MM.1S (cell line): Measurements from ENCODE around the gene VAV2.

ENCODE experiments used
- DNase-seq: peaks from one replicate; pipeline ENCODE4 v3.0.0-alpha.2; 2015
- H2AFZ ChIP-seq: fragments of 300-600 bp; sonication (generic); 2 replicates; pipeline ENCODE4 v1.6.0; 2016; ENCODE audit warnings: antibody characterized with exemption, low read length
- H3F3A ChIP-seq: fragments of 300-600 bp; sonication (generic); 2 replicates; pipeline ENCODE4 v1.6.1; 2016; ENCODE audit warnings: mild to moderate bottlenecking, antibody characterized with exemption, low read length, moderate library complexity, mixed read lengths; ENCODE audit not compliant: insufficient read depth
- H3K27ac ChIP-seq: fragments of 300-600 bp; sonication (generic); 2 replicates; pipeline ENCODE4 v1.5.1; 2016; ENCODE audit warnings: mild to moderate bottlenecking, low read length
- H3K27me3 ChIP-seq: fragments of 300-600 bp; sonication (generic); replicated peaks from 2 replicates; pipeline ENCODE4 v1.6.0; 2016; ENCODE audit warnings: low read length; ENCODE audit not compliant: insufficient read depth
- H3K36me3 ChIP-seq: fragments of 300-600 bp; sonication (generic); replicated peaks from 2 replicates; pipeline ENCODE4 v1.6.1; 2016; ENCODE audit warnings: mild to moderate bottlenecking, low read length, mixed read lengths; ENCODE audit not compliant: insufficient read depth
- H3K4me1 ChIP-seq: fragments of 300-600 bp; sonication (generic); 2 replicates; pipeline ENCODE4 v1.6.1; 2016; ENCODE audit warnings: low read length, mixed read lengths
- H3K4me2 ChIP-seq: fragments of 300-600 bp; sonication (generic); 2 replicates; pipeline ENCODE4 v1.6.0; 2016; ENCODE audit warnings: low read depth, low read length
- H3K4me3 ChIP-seq: fragments of 300-600 bp; sonication (generic); 2 replicates; pipeline ENCODE4 v1.5.1; 2016; ENCODE audit warnings: low read length, mixed read lengths
- H3K79me2 ChIP-seq: fragments of 300-600 bp; sonication (generic); 2 replicates; pipeline ENCODE4 v1.6.1; 2016; ENCODE audit warnings: mixed run types, low read length, mixed read lengths
- H3K9ac ChIP-seq: fragments of 300-600 bp; sonication (generic); 2 replicates; pipeline ENCODE4 v1.6.1; 2016; ENCODE audit warnings: low read length, mixed read lengths
- H3K9me2 ChIP-seq: fragments of 300-600 bp; sonication (generic); replicated peaks from 2 replicates; pipeline ENCODE4 v1.6.1; 2016; ENCODE audit warnings: mild to moderate bottlenecking, low read length, mixed read lengths; ENCODE audit not compliant: insufficient read depth
- H3K9me3 ChIP-seq: fragments of 300-600 bp; sonication (generic); replicated peaks from 2 replicates; pipeline ENCODE4 v1.6.1; 2016; ENCODE audit warnings: mild to moderate bottlenecking, low read length, mixed read lengths; ENCODE audit not compliant: insufficient read depth
- H4K20me1 ChIP-seq: fragments of 300-600 bp; sonication (generic); 2 replicates; pipeline ENCODE4 v1.6.1; 2016; ENCODE audit warnings: mild to moderate bottlenecking, low read length, moderate library complexity, mixed read lengths; ENCODE audit not compliant: insufficient read depth
- EZH2 ChIP-seq: fragments of 300-600 bp; sonication (generic); optimal IDR thresholded peaks from 2 replicates; pipeline ENCODE3; 2017; ENCODE audit warnings: low read depth, mild to moderate bottlenecking, antibody characterized with exemption, low read length, mixed read lengths
- EZH2phosphoT487 ChIP-seq: fragments of 300-600 bp; sonication (generic); IDR thresholded peaks from 2 replicates; pipeline ENCODE4 v1.6.1; 2018; ENCODE audit warnings: antibody characterized with exemption, low read length
- TF ChIP-seq, protein P1 (sequence below): fragments of 300-600 bp; sonication (generic); IDR thresholded peaks from 2 replicates; pipeline ENCODE4 v1.5.1; 2016; ENCODE audit warnings: antibody characterized with exemption, low read length, mixed read lengths

Gene VAV2

DNA sequence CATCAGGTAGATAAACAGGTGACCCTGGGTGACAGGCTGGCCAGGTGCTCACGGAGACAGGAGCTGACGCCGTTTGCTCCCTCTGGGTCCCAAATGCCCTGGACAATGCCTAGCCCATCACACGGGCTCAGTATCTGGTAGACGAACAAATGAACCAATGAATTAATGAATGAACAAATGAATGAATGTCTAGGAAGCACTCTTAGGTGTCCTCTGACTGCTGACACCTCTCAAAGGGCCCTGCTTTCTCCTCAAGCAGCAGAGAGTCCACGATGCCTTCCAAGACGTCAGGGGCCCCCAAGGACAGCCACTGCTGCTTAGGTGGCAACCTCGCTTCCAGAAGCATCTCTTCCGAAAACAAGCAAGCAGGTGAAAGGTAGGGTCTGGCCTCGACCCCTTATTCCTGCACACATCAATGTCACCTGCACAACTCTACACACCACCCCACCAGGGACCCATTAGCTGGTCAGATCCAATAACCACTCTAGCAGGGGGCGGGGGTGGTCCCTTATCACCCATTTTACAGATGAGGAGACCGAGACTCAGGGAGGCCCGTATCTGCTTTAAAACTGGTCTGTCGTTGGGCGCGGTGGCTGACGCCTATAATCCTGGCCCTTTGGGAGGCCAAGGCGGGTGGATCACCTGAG, 45.2 kb downstream of the VAV2 start:
- Histone ChIP-seq H3K36me3 (no peaks in the 10 kb centered on the region), H3F3A (no peaks in the 10 kb centered on the region), H3K4me2 (no peak overlapping the region), H3K27ac (no peak overlapping the region), H3K9me3 (no peaks in the 10 kb centered on the region), H3K9ac (no peak overlapping the region), H3K4me1 (no peaks in the 10 kb centered on the region), H3K4me3 (no peak overlapping the region), H2AFZ (no peak overlapping the region), H3K27me3 (peaks cover 22% of the 10 kb centered on the region), H4K20me1 (no peaks in the 10 kb centered on the region), H3K9me2 (no peaks in the 10 kb centered on the region), H3K79me2 (no peaks in the 10 kb centered on the region)
- TF ChIP-seq EZH2 = no peak
- no peak for TF ChIP-seq EZH2phosphoT487
- TF ChIP-seq, protein P1, sequence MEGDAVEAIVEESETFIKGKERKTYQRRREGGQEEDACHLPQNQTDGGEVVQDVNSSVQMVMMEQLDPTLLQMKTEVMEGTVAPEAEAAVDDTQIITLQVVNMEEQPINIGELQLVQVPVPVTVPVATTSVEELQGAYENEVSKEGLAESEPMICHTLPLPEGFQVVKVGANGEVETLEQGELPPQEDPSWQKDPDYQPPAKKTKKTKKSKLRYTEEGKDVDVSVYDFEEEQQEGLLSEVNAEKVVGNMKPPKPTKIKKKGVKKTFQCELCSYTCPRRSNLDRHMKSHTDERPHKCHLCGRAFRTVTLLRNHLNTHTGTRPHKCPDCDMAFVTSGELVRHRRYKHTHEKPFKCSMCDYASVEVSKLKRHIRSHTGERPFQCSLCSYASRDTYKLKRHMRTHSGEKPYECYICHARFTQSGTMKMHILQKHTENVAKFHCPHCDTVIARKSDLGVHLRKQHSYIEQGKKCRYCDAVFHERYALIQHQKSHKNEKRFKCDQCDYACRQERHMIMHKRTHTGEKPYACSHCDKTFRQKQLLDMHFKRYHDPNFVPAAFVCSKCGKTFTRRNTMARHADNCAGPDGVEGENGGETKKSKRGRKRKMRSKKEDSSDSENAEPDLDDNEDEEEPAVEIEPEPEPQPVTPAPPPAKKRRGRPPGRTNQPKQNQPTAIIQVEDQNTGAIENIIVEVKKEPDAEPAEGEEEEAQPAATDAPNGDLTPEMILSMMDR = no peak
- DNase-seq = no peak

DNA sequence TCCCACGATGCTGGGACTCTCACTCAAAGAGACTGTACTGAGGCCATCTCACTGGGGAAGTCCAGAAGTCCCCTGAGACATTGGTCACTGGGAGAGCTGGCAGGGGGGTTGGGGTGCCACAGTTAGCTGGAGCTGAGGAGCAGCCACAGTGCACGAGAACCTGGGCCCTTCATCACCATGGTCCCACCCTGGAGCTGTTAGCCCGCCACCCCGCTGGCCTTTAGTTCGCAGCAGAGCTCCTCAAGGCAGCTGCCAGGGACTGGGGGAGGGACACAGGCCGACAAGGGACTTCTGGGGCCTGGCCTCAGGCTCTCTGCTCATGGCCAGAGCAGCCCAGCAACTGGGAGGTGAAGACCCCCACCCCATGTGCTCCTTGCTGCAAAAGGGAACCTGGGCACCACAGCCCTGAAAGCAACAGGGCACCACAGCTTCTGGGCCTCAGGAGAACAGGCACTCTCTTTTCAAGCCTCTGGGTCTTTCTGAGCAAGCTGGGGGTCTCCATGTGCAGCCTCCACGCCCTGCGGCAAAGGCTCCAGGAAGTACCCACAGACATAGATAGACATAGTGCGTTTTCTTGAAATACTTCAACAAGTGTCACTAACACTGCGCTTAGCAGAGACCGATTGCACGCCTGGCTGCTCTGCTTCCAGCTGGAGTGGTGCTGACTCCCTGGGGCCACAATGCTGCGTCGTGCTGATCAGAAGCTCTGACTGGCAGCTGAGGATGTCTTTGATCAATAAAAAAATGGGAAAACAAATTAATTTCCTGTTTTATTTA, 46.0 kb downstream of the VAV2 start:
- Histone ChIP-seq H2AFZ (no peak overlapping the region), H3K9me2 (no peaks in the 10 kb centered on the region), H3F3A (no peaks in the 10 kb centered on the region), H3K4me2 (no peak overlapping the region), H4K20me1 (no peaks in the 10 kb centered on the region), H3K4me3 (no peak overlapping the region), H3K36me3 (no peaks in the 10 kb centered on the region), H3K79me2 (no peaks in the 10 kb centered on the region), H3K27ac (no peak overlapping the region), H3K27me3 (peaks cover 19% of the 10 kb centered on the region; the same call in 1 of the 2 replicates), H3K4me1 (no peaks in the 10 kb centered on the region), H3K9me3 (no peaks in the 10 kb centered on the region), H3K9ac (no peak overlapping the region)
- no peak for TF ChIP-seq EZH2phosphoT487
- TF ChIP-seq, protein P1 = no peak
- no peak for TF ChIP-seq EZH2
- DNase-seq = no peak

DNA sequence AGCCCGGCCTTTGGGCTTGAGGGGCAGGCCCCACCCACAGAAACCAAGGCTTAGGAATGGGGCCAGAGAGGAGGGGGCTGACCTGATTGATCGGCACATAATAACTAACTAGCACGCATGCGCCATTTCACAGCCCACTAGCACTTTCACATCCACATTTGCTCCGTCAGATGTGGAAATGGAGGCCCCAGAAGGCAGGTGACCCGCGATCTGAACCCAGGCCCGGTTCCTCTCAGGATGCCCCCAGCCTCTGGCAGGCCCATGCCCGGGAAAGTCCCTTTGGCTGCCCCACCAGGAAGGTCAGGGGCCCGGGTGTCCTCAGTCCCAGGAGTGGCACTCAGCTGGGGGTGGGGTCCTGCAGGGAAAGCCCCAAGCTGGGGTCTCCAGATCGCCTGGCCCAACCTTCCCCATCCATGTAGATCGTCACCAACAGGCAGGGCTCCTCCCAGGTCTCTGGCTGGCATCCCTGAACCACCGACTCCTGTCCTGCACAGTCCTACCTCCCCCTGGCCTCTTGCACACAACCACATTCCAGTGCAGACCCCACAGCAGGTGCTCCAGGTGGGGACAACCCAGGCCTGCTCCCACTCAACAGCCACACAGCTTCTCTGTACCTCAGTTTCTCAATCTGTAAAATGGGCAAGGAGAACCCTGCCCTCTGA, 46.7 kb downstream of the VAV2 start:
- no peak for TF ChIP-seq EZH2
- no peak for TF ChIP-seq EZH2phosphoT487
- TF ChIP-seq, protein P1 = no peak
- H3K27ac ChIP-seq = no peak overlapping the region
- no peaks in the 10 kb centered on the region for H3K9me3 ChIP-seq
- no peak for DNase-seq
- H3K27me3 ChIP-seq = peaks cover 12% of the 10 kb centered on the region; the same call in 1 of the 2 replicates
- H3K4me1 ChIP-seq = no peaks in the 10 kb centered on the region
- no peak overlapping the region for H2AFZ ChIP-seq
- no peak overlapping the region for H3K4me2 ChIP-seq
- H3K4me3 ChIP-seq = no peak overlapping the region
- no peaks in the 10 kb centered on the region for H3K9me2 ChIP-seq
- H4K20me1 ChIP-seq = no peaks in the 10 kb centered on the region
- H3K36me3 ChIP-seq = no peaks in the 10 kb centered on the region
- no peak overlapping the region for H3K9ac ChIP-seq
- H3K79me2 ChIP-seq = no peaks in the 10 kb centered on the region
- H3F3A ChIP-seq = no peaks in the 10 kb centered on the region
